ENCODE data around the gene MATN1. TPM values are rescaled to one million over a fixed set of nuclear protein-coding genes. Genes with fewer than 3 reads are reported as not detected.

Gene MATN1
- total and polyA plus RNA-seq, 4 donors, result 0.19 TPM; not detected in 3

GRCh38 chr1:30730346-30731108 is 7.1 kb upstream of the MATN1 start (continued):
- TF ChIP-seq YY1 (IDR thresholded peaks at IDR 0.05) (no peak), FOXA2 (IDR thresholded peaks at IDR 0.05) (no peak), NR2F2 (IDR thresholded peaks at IDR 0.05) (no peak), RXRA (IDR thresholded peaks at IDR 0.05) (no peak), FOXA1 (IDR thresholded peaks at IDR 0.05) (no peak), HNF4G (IDR thresholded peaks at IDR 0.05) (no peak)

DNA sequence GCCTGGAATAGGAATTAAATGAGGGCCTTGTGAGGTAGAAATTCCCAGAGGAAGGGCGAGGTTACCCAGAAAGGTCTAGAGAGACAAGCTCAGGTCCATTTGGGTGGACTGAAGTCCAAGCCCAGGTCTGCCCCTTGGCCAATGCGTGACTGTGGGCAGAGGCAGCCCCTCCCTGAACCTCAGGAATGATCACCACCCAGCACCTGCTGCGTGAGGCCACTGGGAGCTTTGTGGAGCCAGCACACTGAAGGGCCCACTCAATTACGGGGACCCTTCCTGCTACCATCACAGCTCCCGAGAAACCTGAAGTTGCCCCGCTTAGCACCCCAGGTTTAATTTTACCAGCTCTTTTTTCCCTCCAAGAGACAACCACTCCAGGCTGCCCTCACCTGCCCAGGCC is 6.5 kb upstream of the MATN1 start:
- peaks cover 1 to 12% (median 4%) of the 10 kb centered on the region in 4 donors for H3K36me3 ChIP-seq (ENCODE audit: control insufficient read depth in 4 of 4, insufficient read depth in 3 of 4, low read depth in 1 of 4, low read length in 3 of 4)
- no peak for DNase-seq (ENCODE audit: low spot score)
- WGBS, result 85% methylated on average over 6 of the region's 6 CpGs

More for the DNA sequence above, 6.5 kb upstream of the MATN1 start:
- Histone ChIP-seq H3K4me3 (ENCODE audit: low read depth in 1 of 3, low read length in 3 of 3) (no peak overlapping the region), H3K4me1 (ENCODE audit: control insufficient read depth in 4 of 4, insufficient read depth in 4 of 4, low read length in 3 of 4) (no peaks in the 10 kb centered on the region), H3K9me3 (ENCODE audit: control insufficient read depth in 4 of 4, low read length in 3 of 4) (no peaks in the 10 kb centered on the region), H3K27ac (ENCODE audit: low read depth in 1 of 2, low read length in 2 of 2) (no peak overlapping the region), H3K9ac (ENCODE audit: low read depth in 1 of 2, low read length in 2 of 2) (no peak overlapping the region), H3K27me3 (ENCODE audit: control insufficient read depth in 4 of 4, insufficient read depth in 4 of 4, low read length in 3 of 4) (no peaks in the 10 kb centered on the region)
- no peak for TF ChIP-seq TAF1 (conservative IDR thresholded peaks at IDR 0.05)
- no peak for TF ChIP-seq ZBTB33 (IDR thresholded peaks at IDR 0.05)
- TF ChIP-seq FOXA1 (IDR thresholded peaks at IDR 0.05), result no peak
- no peak for TF ChIP-seq NR2F2 (IDR thresholded peaks at IDR 0.05)
- TF ChIP-seq, protein P1, sequence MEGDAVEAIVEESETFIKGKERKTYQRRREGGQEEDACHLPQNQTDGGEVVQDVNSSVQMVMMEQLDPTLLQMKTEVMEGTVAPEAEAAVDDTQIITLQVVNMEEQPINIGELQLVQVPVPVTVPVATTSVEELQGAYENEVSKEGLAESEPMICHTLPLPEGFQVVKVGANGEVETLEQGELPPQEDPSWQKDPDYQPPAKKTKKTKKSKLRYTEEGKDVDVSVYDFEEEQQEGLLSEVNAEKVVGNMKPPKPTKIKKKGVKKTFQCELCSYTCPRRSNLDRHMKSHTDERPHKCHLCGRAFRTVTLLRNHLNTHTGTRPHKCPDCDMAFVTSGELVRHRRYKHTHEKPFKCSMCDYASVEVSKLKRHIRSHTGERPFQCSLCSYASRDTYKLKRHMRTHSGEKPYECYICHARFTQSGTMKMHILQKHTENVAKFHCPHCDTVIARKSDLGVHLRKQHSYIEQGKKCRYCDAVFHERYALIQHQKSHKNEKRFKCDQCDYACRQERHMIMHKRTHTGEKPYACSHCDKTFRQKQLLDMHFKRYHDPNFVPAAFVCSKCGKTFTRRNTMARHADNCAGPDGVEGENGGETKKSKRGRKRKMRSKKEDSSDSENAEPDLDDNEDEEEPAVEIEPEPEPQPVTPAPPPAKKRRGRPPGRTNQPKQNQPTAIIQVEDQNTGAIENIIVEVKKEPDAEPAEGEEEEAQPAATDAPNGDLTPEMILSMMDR (IDR thresholded peaks at IDR 0.05; ENCODE audit: low read depth, low read length, missing input control), result no peak
- no peak for TF ChIP-seq JUND (IDR thresholded peaks at IDR 0.05)
- TF ChIP-seq RXRA (IDR thresholded peaks at IDR 0.05), result no peak
- TF ChIP-seq, protein P2, sequence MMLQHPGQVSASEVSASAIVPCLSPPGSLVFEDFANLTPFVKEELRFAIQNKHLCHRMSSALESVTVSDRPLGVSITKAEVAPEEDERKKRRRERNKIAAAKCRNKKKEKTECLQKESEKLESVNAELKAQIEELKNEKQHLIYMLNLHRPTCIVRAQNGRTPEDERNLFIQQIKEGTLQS (IDR thresholded peaks at IDR 0.05), result no peak
- no peak for TF ChIP-seq YY1 (IDR thresholded peaks at IDR 0.05)
- no peak for TF ChIP-seq HNF4G (IDR thresholded peaks at IDR 0.05)
- TF ChIP-seq REST (IDR thresholded peaks at IDR 0.05), result no peak
- TF ChIP-seq FOXA2 (IDR thresholded peaks at IDR 0.05), result no peak
- TF ChIP-seq RAD21 (IDR thresholded peaks at IDR 0.05), result no peak
- TF ChIP-seq, protein P3, sequence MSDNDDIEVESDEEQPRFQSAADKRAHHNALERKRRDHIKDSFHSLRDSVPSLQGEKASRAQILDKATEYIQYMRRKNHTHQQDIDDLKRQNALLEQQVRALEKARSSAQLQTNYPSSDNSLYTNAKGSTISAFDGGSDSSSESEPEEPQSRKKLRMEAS (IDR thresholded peaks at IDR 0.05), result no peak
- no peak for TF ChIP-seq SP1 (IDR thresholded peaks at IDR 0.05)
- TF ChIP-seq EGR1 (IDR thresholded peaks at IDR 0.05; ENCODE audit: low read depth in 2 of 2), result no peak
- TF ChIP-seq HNF4A (conservative IDR thresholded peaks at IDR 0.05), result no peak
